Panc1 (cell line): ENCODE data around the gene HK1.

Source experiments
- POLR2AphosphoS5 ChIP-seq: IDR thresholded peaks from 2 replicates; pipeline ENCODE4 v1.6.1; 2012; ENCODE audit warnings: mild to moderate bottlenecking, low read depth, low read length, moderate library complexity
- REST ChIP-seq, 2 experiments: IDR thresholded peaks; 2 replicates each; pipeline ENCODE4 v1.6.1; 2011 to 2012; ENCODE audit warnings: low read depth in 2 of 2, control low read depth in 1 of 2, low read length in 1 of 2, mild to moderate bottlenecking in 1 of 2, moderate library complexity in 1 of 2; ENCODE audit not compliant: insufficient read depth in 1 of 2
- SIN3A ChIP-seq: IDR thresholded peaks from 2 replicates; pipeline ENCODE4 v1.6.1; 2012; ENCODE audit warnings: low read depth, mild to moderate bottlenecking, low read length, moderate library complexity, borderline replicate concordance; ENCODE audit not compliant: insufficient read depth
- TF ChIP-seq, protein P1 (sequence below): fragments of 450-650 bp; IDR thresholded peaks from 2 replicates; pipeline ENCODE4 v1.5.1; 2017; ENCODE audit warnings: mild to moderate bottlenecking

DNA sequence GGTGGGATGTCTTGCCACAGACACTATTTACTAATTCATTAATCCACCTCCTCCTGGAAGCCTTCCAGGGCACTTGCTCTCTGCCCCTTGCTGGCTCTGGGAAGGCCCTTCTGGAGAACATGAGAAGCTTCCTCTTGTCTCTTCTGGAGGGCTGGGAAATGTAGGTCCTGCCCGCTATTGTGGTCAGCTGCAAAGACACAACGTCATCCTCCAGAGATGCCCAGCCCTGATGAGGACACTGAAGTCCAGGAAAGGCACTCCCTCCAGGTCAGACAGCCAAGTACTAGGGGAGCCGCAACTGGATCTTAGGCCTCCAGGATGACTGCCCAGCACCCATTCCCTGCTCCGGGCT is 148.1 kb downstream of the HK1 start:
- TF ChIP-seq, protein P1, sequence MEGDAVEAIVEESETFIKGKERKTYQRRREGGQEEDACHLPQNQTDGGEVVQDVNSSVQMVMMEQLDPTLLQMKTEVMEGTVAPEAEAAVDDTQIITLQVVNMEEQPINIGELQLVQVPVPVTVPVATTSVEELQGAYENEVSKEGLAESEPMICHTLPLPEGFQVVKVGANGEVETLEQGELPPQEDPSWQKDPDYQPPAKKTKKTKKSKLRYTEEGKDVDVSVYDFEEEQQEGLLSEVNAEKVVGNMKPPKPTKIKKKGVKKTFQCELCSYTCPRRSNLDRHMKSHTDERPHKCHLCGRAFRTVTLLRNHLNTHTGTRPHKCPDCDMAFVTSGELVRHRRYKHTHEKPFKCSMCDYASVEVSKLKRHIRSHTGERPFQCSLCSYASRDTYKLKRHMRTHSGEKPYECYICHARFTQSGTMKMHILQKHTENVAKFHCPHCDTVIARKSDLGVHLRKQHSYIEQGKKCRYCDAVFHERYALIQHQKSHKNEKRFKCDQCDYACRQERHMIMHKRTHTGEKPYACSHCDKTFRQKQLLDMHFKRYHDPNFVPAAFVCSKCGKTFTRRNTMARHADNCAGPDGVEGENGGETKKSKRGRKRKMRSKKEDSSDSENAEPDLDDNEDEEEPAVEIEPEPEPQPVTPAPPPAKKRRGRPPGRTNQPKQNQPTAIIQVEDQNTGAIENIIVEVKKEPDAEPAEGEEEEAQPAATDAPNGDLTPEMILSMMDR, result no peak
- TF ChIP-seq SIN3A (no peak), POLR2AphosphoS5 (no peak), REST (IDR thresholded peaks at IDR 0.05; ENCODE audit: insufficient read depth in 1 of 2, low read depth in 2 of 2, low read length in 1 of 2) (no peak)
